GM23248 (cell line): Measurements from ENCODE around the gene CGN.

Experiments used
- EZH2 ChIP-seq: fragments of 200-600 bp; sonication (generic); IDR thresholded peaks from 2 replicates; pipeline ENCODE4 v1.6.1; 2018; ENCODE audit warnings: antibody characterized with exemption, mild to moderate bottlenecking; ENCODE audit not compliant: insufficient read depth, poor library complexity, severe bottlenecking
- EZH2phosphoT487 ChIP-seq: fragments of 200-600 bp; sonication (generic); IDR thresholded peaks from 2 replicates; pipeline ENCODE4 v1.6.1; 2018; ENCODE audit warnings: antibody characterized with exemption, moderate library complexity, mild to moderate bottlenecking, low read depth; ENCODE audit not compliant: insufficient read depth

DNA sequence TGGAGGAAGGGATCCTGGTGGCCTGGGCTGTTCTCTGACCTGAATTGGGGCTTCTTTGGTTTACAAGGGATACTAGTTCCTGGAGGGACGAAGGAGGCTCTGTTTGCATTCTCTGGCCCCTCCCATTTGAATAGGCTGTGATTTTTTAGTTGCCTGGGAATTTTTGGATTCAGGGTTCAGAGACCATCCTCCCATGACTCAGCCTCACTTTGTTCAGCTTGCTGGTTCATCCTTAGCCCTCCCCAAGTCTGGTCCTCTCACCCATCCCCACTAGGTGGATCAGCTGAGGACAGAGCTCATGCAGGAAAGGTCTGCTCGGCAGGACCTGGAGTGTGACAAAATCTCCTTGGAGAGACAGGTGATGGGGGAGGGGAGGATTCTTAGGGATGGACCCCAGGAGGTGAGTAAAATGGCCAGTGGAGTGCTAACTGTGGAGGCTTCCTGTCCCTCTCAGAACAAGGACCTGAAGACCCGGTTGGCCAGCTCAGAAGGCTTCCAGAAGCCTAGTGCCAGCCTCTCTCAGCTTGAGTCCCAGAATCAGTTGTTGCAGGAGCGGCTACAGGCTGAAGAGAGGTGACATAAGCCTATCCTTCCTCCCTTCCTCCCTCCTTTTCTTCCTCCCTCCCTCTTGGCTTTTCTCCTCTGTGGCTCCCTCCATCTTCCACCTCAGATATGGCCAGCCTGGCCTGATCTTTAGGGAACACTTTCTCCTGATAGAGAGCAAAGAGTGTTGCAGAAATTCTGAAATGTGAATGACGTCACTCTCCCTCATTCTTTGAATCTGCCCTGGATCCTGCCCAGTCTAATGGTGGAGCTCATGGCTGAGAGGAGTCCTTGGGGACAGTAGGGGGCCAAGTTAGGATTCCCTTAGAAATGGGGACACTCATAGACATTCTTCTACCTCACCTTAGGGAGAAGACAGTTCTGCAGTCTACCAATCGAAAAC lies 24.4 kb downstream of the CGN start:
- TF ChIP-seq EZH2 (no peak), EZH2phosphoT487 (no peak)
